ENCODE data around the gene PRUNE2. TPM values are rescaled to one million over a fixed set of nuclear protein-coding genes. Genes with fewer than 3 reads are reported as not detected.

The PRUNE2 gene
- total RNA-seq, 1 experiment from 2014 or later = 0.59 TPM

DNA sequence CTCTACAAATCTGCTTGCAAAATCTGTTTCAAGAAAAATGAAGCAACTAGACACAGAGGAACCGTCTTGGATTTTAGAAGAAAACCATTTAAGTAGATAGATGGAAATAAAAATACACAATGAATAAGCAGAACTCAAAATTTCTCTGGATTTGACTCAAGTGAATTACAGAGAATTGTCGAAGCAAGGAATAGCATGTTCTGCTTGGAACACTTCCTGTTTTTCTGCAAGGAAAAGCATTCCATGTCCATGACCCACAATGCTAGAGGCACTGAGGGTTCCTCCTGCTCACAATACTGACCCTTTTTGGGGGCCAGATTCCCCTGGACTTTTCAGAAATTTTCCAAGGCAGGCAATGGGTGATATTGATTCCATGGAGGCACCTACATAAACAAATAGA, 29.8 kb downstream of the PRUNE2 start:
- CTCF ChIA-PET = no interaction called here
- BruUV-seq (replicated peaks) = no TSS peak
- no peak overlapping the region for H3K27ac ChIP-seq (ENCODE audit: low read depth, low read length)

More for the DNA sequence above, 29.8 kb downstream of the PRUNE2 start:
- no peaks in the 10 kb centered on the region for H3K36me3 ChIP-seq (ENCODE audit: control insufficient read depth in 1 of 2, insufficient read depth in 2 of 2, low read length in 2 of 2)
- no peaks in the 10 kb centered on the region for H4K20me1 ChIP-seq (ENCODE audit: insufficient read depth)
- ChIA-PET RAD21 (ENCODE audit: low non-redundant PET in 1 of 2, low total read pairs in 2 of 2, uncharacterized antibody in 2 of 2, unreplicated experiment in 2 of 2) (no interaction called here), POLR2A (no interaction called here)
- H3K4me2 ChIP-seq (ENCODE audit: low read length) = no peak overlapping the region
- no peak overlapping the region for H2AFZ ChIP-seq (ENCODE audit: low read depth, low read length, poor library complexity, severe bottlenecking)
- H3K9me3 ChIP-seq (ENCODE audit: control insufficient read depth in 1 of 2, insufficient read depth in 1 of 2, low read depth in 1 of 2, low read length in 2 of 2) = no peaks in the 10 kb centered on the region
- no peaks in the 10 kb centered on the region for H3K27me3 ChIP-seq (ENCODE audit: insufficient read depth, low read length)
- H3K79me2 ChIP-seq (ENCODE audit: insufficient read depth, low read length) = no peaks in the 10 kb centered on the region
- no peak overlapping the region for H3K4me3 ChIP-seq (replicated peaks in 1 of 2; ENCODE audit: low read depth in 1 of 2, low read length in 2 of 2)
- TF ChIP-seq YY1 (IDR thresholded peaks at IDR 0.05; ENCODE audit: extremely low read depth, insufficient replicate concordance, low read depth, low read length) = no peak
- TF ChIP-seq EGR1 (IDR thresholded peaks at IDR 0.05; ENCODE audit: low read depth) = no peak
- TF ChIP-seq, protein P1, sequence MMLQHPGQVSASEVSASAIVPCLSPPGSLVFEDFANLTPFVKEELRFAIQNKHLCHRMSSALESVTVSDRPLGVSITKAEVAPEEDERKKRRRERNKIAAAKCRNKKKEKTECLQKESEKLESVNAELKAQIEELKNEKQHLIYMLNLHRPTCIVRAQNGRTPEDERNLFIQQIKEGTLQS (IDR thresholded peaks at IDR 0.05) = no peak
- no peak for TF ChIP-seq TCF7L2 (IDR thresholded peaks at IDR 0.05; ENCODE audit: borderline replicate concordance, extremely low read depth, insufficient read depth, insufficient read length)
- TF ChIP-seq SP1 (IDR thresholded peaks at IDR 0.05; ENCODE audit: low read depth) = no peak
- TF ChIP-seq CEBPB (IDR thresholded peaks at IDR 0.05; ENCODE audit: low read depth) = no peak
- TF ChIP-seq, protein P2, sequence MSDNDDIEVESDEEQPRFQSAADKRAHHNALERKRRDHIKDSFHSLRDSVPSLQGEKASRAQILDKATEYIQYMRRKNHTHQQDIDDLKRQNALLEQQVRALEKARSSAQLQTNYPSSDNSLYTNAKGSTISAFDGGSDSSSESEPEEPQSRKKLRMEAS (IDR thresholded peaks at IDR 0.05) = no peak
- TF ChIP-seq ZFX (IDR thresholded peaks at IDR 0.05) = no peak
- TF ChIP-seq, protein P3, sequence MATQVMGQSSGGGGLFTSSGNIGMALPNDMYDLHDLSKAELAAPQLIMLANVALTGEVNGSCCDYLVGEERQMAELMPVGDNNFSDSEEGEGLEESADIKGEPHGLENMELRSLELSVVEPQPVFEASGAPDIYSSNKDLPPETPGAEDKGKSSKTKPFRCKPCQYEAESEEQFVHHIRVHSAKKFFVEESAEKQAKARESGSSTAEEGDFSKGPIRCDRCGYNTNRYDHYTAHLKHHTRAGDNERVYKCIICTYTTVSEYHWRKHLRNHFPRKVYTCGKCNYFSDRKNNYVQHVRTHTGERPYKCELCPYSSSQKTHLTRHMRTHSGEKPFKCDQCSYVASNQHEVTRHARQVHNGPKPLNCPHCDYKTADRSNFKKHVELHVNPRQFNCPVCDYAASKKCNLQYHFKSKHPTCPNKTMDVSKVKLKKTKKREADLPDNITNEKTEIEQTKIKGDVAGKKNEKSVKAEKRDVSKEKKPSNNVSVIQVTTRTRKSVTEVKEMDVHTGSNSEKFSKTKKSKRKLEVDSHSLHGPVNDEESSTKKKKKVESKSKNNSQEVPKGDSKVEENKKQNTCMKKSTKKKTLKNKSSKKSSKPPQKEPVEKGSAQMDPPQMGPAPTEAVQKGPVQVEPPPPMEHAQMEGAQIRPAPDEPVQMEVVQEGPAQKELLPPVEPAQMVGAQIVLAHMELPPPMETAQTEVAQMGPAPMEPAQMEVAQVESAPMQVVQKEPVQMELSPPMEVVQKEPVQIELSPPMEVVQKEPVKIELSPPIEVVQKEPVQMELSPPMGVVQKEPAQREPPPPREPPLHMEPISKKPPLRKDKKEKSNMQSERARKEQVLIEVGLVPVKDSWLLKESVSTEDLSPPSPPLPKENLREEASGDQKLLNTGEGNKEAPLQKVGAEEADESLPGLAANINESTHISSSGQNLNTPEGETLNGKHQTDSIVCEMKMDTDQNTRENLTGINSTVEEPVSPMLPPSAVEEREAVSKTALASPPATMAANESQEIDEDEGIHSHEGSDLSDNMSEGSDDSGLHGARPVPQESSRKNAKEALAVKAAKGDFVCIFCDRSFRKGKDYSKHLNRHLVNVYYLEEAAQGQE (IDR thresholded peaks at IDR 0.05; ENCODE audit: low read depth) = no peak
- no peak for TF ChIP-seq JUND (IDR thresholded peaks at IDR 0.05)
- TF ChIP-seq ELF1 (IDR thresholded peaks at IDR 0.05; ENCODE audit: borderline replicate concordance, low read depth) = no peak
- TF ChIP-seq EZH2 (IDR thresholded peaks at IDR 0.05) = no peak
- no peak for TF ChIP-seq ZNF274 (IDR thresholded peaks at IDR 0.05; ENCODE audit: low read depth, low read length)
- TF ChIP-seq RAD21 (IDR thresholded peaks at IDR 0.05; ENCODE audit: low read depth) = no peak
- TF ChIP-seq, protein P4, sequence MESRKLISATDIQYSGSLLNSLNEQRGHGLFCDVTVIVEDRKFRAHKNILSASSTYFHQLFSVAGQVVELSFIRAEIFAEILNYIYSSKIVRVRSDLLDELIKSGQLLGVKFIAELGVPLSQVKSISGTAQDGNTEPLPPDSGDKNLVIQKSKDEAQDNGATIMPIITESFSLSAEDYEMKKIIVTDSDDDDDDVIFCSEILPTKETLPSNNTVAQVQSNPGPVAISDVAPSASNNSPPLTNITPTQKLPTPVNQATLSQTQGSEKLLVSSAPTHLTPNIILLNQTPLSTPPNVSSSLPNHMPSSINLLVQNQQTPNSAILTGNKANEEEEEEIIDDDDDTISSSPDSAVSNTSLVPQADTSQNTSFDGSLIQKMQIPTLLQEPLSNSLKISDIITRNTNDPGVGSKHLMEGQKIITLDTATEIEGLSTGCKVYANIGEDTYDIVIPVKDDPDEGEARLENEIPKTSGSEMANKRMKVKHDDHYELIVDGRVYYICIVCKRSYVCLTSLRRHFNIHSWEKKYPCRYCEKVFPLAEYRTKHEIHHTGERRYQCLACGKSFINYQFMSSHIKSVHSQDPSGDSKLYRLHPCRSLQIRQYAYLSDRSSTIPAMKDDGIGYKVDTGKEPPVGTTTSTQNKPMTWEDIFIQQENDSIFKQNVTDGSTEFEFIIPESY (IDR thresholded peaks at IDR 0.05; ENCODE audit: extremely low read depth, insufficient replicate concordance, low read length) = no peak
- TF ChIP-seq SIN3A (IDR thresholded peaks at IDR 0.05; ENCODE audit: low read depth) = no peak
- no peak for TF ChIP-seq FOSL1 (IDR thresholded peaks at IDR 0.05; ENCODE audit: low read depth)
- no peak for TF ChIP-seq POLR2A (IDR thresholded peaks at IDR 0.05; ENCODE audit: borderline replicate concordance, extremely low read depth, insufficient read depth, insufficient read length)
- no peak for TF ChIP-seq POLR2AphosphoS5 (IDR thresholded peaks at IDR 0.05; ENCODE audit: low read depth, low read length)
- no peaks in the 10 kb centered on the region for H3K9me2 ChIP-seq (ENCODE audit: insufficient read depth)
- ATAC-seq = no peak
- no peak overlapping the region for H3K9ac ChIP-seq (ENCODE audit: low read length)
- H3K4me1 ChIP-seq (ENCODE audit: control insufficient read depth in 1 of 2, insufficient read depth in 2 of 2, low read length in 2 of 2) = peaks cover 0 to 4% of the 10 kb centered on the region in 2 experiments; a peak in 1 of 4 replicates
- DNase-seq (ENCODE audit: low read depth, low spot score) = no peak
- intact Hi-C loops (cut with micrococcal nuclease) = no loop called here

Data from HCT116 (cell line).